Liver (tissue), 9 donors: ENCODE results near the gene RAB5IF. TPM values are rescaled to one million over a fixed set of nuclear protein-coding genes. Genes with fewer than 3 reads are reported as not detected.

Experiments used
- DNase-seq: peaks from one replicate; pipeline ENCODE4 v3.0.0-alpha.2; 2017; ENCODE audit warnings: low spot score
- H3K27ac ChIP-seq, 2 donors: one replicate each; pipeline ENCODE4 v1.7.0; 2013; ENCODE audit warnings: inconsistent platforms in 2 of 2, low read length in 2 of 2, control low read depth in 1 of 2, low read depth in 1 of 2, mild to moderate bottlenecking in 1 of 2
- H3K27me3 ChIP-seq, 4 donors: one replicate each; pipeline versions ENCODE4 v1.6.1 to v1.7.0; 2013; ENCODE audit warnings: low read length in 3 of 4, inconsistent platforms in 1 of 4, mild to moderate bottlenecking in 1 of 4, moderate library complexity in 1 of 4; ENCODE audit not compliant: control insufficient read depth in 4 of 4, insufficient read depth in 4 of 4
- H3K36me3 ChIP-seq, 4 donors: one replicate each; pipeline versions ENCODE4 v1.6.1 to v1.7.0; 2013; ENCODE audit warnings: low read length in 3 of 4, mild to moderate bottlenecking in 3 of 4, low read depth in 1 of 4, moderate library complexity in 1 of 4; ENCODE audit not compliant: control insufficient read depth in 4 of 4, insufficient read depth in 3 of 4
- H3K4me1 ChIP-seq, 4 donors: one replicate each; pipeline versions ENCODE4 v1.6.1 to v1.7.0; 2013; ENCODE audit warnings: low read length in 3 of 4, mild to moderate bottlenecking in 3 of 4, moderate library complexity in 1 of 4; ENCODE audit not compliant: control insufficient read depth in 4 of 4, insufficient read depth in 4 of 4
- H3K4me3 ChIP-seq, 3 donors: one replicate each; pipeline versions ENCODE4 v1.6.1 to v1.7.0; 2013; ENCODE audit warnings: low read length in 3 of 3, control low read depth in 1 of 3, low read depth in 1 of 3, mild to moderate bottlenecking in 1 of 3
- H3K9ac ChIP-seq, 2 donors: one replicate each; pipeline ENCODE4 v1.7.0; 2013; ENCODE audit warnings: low read length in 2 of 2, mild to moderate bottlenecking in 2 of 2, moderate library complexity in 2 of 2, control low read depth in 1 of 2, low read depth in 1 of 2
- H3K9me3 ChIP-seq, 4 donors: one replicate each; pipeline versions ENCODE4 v1.6.1 to v1.7.0; 2013; ENCODE audit warnings: low read length in 3 of 4; ENCODE audit not compliant: control insufficient read depth in 4 of 4
- ATF3 ChIP-seq: IDR thresholded peaks from 2 replicates; pipeline ENCODE4 v1.6.1; 2016; ENCODE audit warnings: antibody characterized with exemption
- CTCF ChIP-seq: fragments of 150-350 bp; IDR thresholded peaks from 2 replicates; pipeline ENCODE4 v1.5.1; 2017; ENCODE audit warnings: improper control_type of control experiment, low read depth, low read length; ENCODE audit not compliant: missing input control
- EGR1 ChIP-seq, 2 donors: IDR thresholded peaks; 2 replicates each; pipeline ENCODE4 v1.6.1; 2016 to 2018; ENCODE audit warnings: antibody characterized with exemption in 2 of 2, low read depth in 2 of 2
- FOXA1 ChIP-seq: IDR thresholded peaks from 2 replicates; pipeline ENCODE4 v1.6.1; 2016; ENCODE audit warnings: antibody characterized with exemption
- FOXA2 ChIP-seq: IDR thresholded peaks from 2 replicates; pipeline ENCODE4 v1.6.1; 2016; ENCODE audit warnings: antibody characterized with exemption
- GABPA ChIP-seq, 2 donors: IDR thresholded peaks in 1 of 2; conservative IDR thresholded peaks in 1 of 2; 2 replicates each; pipeline ENCODE4 v1.6.1; 2016; ENCODE audit warnings: antibody characterized with exemption in 2 of 2, mild to moderate bottlenecking in 1 of 2, moderate library complexity in 1 of 2
- HNF4A ChIP-seq, 2 donors: conservative IDR thresholded peaks; 2 replicates each; pipeline ENCODE4 v1.6.1; 2016; ENCODE audit warnings: antibody characterized with exemption in 2 of 2, mild to moderate bottlenecking in 2 of 2
- HNF4G ChIP-seq: IDR thresholded peaks from 2 replicates; pipeline ENCODE4 v1.6.1; 2016; ENCODE audit warnings: antibody characterized with exemption
- JUND ChIP-seq, 2 donors: IDR thresholded peaks; 2 replicates each; pipeline ENCODE4 v1.6.1; 2016; ENCODE audit warnings: antibody characterized with exemption in 2 of 2
- MAX ChIP-seq: IDR thresholded peaks from 2 replicates; pipeline ENCODE4 v1.6.1; 2016; ENCODE audit warnings: antibody characterized with exemption
- NR2F2 ChIP-seq: IDR thresholded peaks from 2 replicates; pipeline ENCODE4 v1.6.1; 2016; ENCODE audit warnings: antibody characterized with exemption
- RAD21 ChIP-seq, 2 donors: IDR thresholded peaks; 2 replicates each; pipeline ENCODE4 v1.6.1; 2016; ENCODE audit warnings: antibody characterized with exemption in 2 of 2, mild to moderate bottlenecking in 2 of 2
- REST ChIP-seq: IDR thresholded peaks from 2 replicates; pipeline ENCODE4 v1.6.1; 2016; ENCODE audit warnings: antibody characterized with exemption, mild to moderate bottlenecking
- RXRA ChIP-seq, 2 donors: IDR thresholded peaks; 2 replicates each; pipeline ENCODE4 v1.6.1; 2017 to 2018; ENCODE audit warnings: antibody characterized with exemption in 2 of 2, mild to moderate bottlenecking in 1 of 2
- SP1 ChIP-seq: IDR thresholded peaks from 2 replicates; pipeline ENCODE4 v1.6.1; 2018; ENCODE audit warnings: antibody characterized with exemption, mild to moderate bottlenecking
- TAF1 ChIP-seq: conservative IDR thresholded peaks from 2 replicates; pipeline ENCODE4 v1.6.1; 2016; ENCODE audit warnings: antibody characterized with exemption, mild to moderate bottlenecking
- YY1 ChIP-seq: IDR thresholded peaks from 2 replicates; pipeline ENCODE4 v1.6.1; 2016; ENCODE audit warnings: antibody characterized with exemption, mild to moderate bottlenecking
- ZBTB33 ChIP-seq: IDR thresholded peaks from 2 replicates; pipeline ENCODE4 v1.6.1; 2016; ENCODE audit warnings: antibody characterized with exemption
- WGBS: extraction: QIAGEN DNeasy Blood & Tissue Kit; methylation state at CpG from one replicate; pipeline ENCODE4 v1.1.7; 2013; 5-methylcytosine and 5-hydroxymethylcytosine counted together
- polyA plus RNA-seq, 2 donors: library from polyadenylated mRNA; stranded (reverse) in 1 of 2; unstranded in 1 of 2; fragments of 200-250 nt in 1 of 2; fragments of >200 nt in 1 of 2; fragmentation: Nextera tagmentation in 1 of 2; extraction: Ambion mirVana in 1 of 2; gene quantifications; one replicate each; pipeline versions ENCODE4 v1.2.1 to v1.2.3, GENCODE V29; 2013 to 2015
- total RNA-seq, 2 donors: library from RNA; depleted of rRNA; stranded (reverse); fragments of >200 nt; gene quantifications; one replicate each; pipeline ENCODE4 v1.2.3, GENCODE V29; 2014
- donor health status: healthy.
- donor health status: healthy.
- donor health status: healthy.
- donor health status: healthy.
- donor health status: healthy.

Gene RAB5IF
- total and polyA plus RNA-seq, 4 donors: 58.9 to 170 (median 125) TPM

GRCh38 chr20:36582322-36582721 lies 23.3 kb upstream of the RAB5IF start:
- no peaks in the 10 kb centered on the region for H3K4me1 ChIP-seq
- 92% methylated on average over 4 of the region's 4 CpGs for WGBS
- DNase-seq: no peak
- no peaks in the 10 kb centered on the region for H3K27me3 ChIP-seq
- peaks cover 8 to 22% (median 16%) of the 10 kb centered on the region in 4 donors for H3K36me3 ChIP-seq
- H3K27ac ChIP-seq: no peak overlapping the region
- H3K9me3 ChIP-seq: no peaks in the 10 kb centered on the region
- TF ChIP-seq TAF1 (no peak), CTCF (no peak), EGR1 (IDR thresholded peaks at IDR 0.05; ENCODE audit: low read depth in 2 of 2) (no peak)
- no peak overlapping the region for H3K9ac ChIP-seq
- no peak overlapping the region for H3K4me3 ChIP-seq

GRCh38 chr20:36582821-36583220 lies 22.8 kb upstream of the RAB5IF start:
- Histone ChIP-seq H3K4me1 (no peaks in the 10 kb centered on the region), H3K9ac (no peak overlapping the region), H3K27me3 (no peaks in the 10 kb centered on the region), H3K4me3 (no peak overlapping the region), H3K36me3 (peaks cover 8 to 23% (median 16%) of the 10 kb centered on the region in 4 donors), H3K9me3 (no peaks in the 10 kb centered on the region), H3K27ac (no peak overlapping the region)
- no peak for DNase-seq
- TF ChIP-seq NR2F2 (no peak), EGR1 (IDR thresholded peaks at IDR 0.05; ENCODE audit: low read depth in 2 of 2) (no peak), JUND (IDR thresholded peaks at IDR 0.05) (no peak), HNF4A (conservative IDR thresholded peaks at IDR 0.05) (no peak), FOXA2 (no peak), RXRA (IDR thresholded peaks at IDR 0.05) (no peak), ATF3 (no peak), REST (no peak), FOXA1 (no peak), RAD21 (IDR thresholded peaks at IDR 0.05) (no peak), SP1 (no peak), MAX (no peak), HNF4G (no peak), GABPA (IDR thresholded peaks at IDR 0.05 in 1 of 2, conservative IDR thresholded peaks at IDR 0.05 in 1 of 2) (no peak), YY1 (no peak), ZBTB33 (no peak), TAF1 (no peak)
- WGBS: 96% methylated on average over 4 of the region's 4 CpGs
